Measurements from ENCODE around the gene STMN3.
"Not testable (repeated sequence)": the region's sequence is repeated elsewhere in the genome, so short reads cannot be mapped to it uniquely, and the experiment has no call there.

The STMN3 gene

DNA sequence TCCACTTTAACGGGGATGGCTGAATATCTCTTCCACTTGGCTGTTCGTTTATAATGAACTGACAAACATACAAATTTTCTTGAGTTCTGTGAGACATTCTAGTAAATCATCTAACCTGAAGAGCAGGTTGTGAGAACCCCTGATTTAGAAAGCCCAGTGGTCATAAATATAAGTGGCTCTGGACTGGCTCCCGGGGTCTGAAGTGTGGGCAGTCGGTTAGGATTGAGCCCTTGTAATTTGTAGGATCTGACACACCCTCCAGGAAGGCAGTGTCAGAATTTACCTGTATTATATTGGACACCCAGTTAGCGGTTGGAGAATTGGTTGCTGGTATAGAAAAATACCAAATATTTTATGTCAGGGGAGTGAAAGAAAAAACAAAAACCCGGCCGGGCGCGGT lies 19.5 kb downstream of the STMN3 start:
- in situ Hi-C loops (cut with MboI; ENCODE audit: low sequenced_read_pairs, unreplicated experiment) = no loop called here
- TF ChIP-seq, protein P1, sequence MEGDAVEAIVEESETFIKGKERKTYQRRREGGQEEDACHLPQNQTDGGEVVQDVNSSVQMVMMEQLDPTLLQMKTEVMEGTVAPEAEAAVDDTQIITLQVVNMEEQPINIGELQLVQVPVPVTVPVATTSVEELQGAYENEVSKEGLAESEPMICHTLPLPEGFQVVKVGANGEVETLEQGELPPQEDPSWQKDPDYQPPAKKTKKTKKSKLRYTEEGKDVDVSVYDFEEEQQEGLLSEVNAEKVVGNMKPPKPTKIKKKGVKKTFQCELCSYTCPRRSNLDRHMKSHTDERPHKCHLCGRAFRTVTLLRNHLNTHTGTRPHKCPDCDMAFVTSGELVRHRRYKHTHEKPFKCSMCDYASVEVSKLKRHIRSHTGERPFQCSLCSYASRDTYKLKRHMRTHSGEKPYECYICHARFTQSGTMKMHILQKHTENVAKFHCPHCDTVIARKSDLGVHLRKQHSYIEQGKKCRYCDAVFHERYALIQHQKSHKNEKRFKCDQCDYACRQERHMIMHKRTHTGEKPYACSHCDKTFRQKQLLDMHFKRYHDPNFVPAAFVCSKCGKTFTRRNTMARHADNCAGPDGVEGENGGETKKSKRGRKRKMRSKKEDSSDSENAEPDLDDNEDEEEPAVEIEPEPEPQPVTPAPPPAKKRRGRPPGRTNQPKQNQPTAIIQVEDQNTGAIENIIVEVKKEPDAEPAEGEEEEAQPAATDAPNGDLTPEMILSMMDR (IDR thresholded peaks at IDR 0.05; ENCODE audit: borderline replicate concordance, control extremely low read depth, extremely low read depth, insufficient read depth, missing control alignments) = no peak
- no peak for DNase-seq (ENCODE audit: low spot score)

GRCh38 chr20:63631426-63631825 lies 21.8 kb downstream of the STMN3 start:
- in situ Hi-C loops (cut with MboI; ENCODE audit: low sequenced_read_pairs, unreplicated experiment); DNase-seq (ENCODE audit: low spot score): not testable (repeated sequence)

GRCh38 chr20:63630956-63631355 lies 22.3 kb downstream of the STMN3 start:
- in situ Hi-C loops (cut with MboI; ENCODE audit: low sequenced_read_pairs, unreplicated experiment); DNase-seq (ENCODE audit: low spot score): not testable (repeated sequence)

DNA sequence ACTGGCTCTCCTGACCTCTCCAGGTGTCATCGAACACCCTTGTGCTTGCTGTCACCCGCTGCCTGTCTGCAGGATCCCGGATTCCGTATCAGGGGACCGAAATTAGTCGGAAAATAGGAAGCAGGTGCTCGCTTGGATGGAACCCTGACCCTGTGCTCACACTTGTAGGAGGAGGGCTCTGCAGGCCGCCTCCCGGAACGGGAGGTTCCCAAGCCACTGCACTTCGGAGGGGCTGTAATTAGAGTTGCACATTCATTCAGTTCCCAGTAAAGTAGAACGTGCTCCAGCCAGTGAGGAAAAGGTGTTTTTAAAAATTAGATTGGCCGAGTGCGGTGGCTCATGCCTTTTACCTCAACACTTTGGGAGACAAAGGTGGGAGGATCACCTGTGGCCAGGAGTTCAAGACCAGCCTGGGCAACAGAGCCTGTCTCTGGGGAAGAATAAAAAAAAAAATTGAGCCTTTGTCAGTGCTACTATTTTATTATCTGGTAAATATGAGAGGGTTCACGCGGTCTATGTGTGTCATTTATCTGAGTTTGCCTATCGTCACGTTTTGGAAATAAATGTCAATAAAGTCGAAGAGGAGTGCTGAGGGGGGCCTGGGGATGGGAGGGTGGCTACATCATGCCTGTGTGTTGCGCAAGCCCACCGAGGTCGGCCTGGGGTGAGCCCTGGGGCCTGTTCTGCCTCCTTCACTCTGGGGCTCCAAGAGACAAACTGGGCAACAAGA lies 24.8 kb downstream of the STMN3 start:
- in situ Hi-C loops (cut with MboI; ENCODE audit: low sequenced_read_pairs, unreplicated experiment) = no loop called here
- DNase-seq (ENCODE audit: low spot score) = peak; percentile 78
- TF ChIP-seq, protein P1 (IDR thresholded peaks at IDR 0.05; ENCODE audit: borderline replicate concordance, control extremely low read depth, extremely low read depth, insufficient read depth, missing control alignments) = no peak

GRCh38 chr20:63627751-63628245 lies 25.4 kb downstream of the STMN3 start:
- TF ChIP-seq, protein P1 (IDR thresholded peaks at IDR 0.05; ENCODE audit: borderline replicate concordance, control extremely low read depth, extremely low read depth, insufficient read depth, missing control alignments) = no peak
- DNase-seq (ENCODE audit: low spot score) = no peak
- in situ Hi-C loops (cut with MboI; ENCODE audit: low sequenced_read_pairs, unreplicated experiment) = no loop called here

GRCh38 chr20:63627129-63627750 lies 26.0 kb downstream of the STMN3 start:
- DNase-seq (ENCODE audit: low spot score) = peak; percentile 97
- in situ Hi-C loops (cut with MboI; ENCODE audit: low sequenced_read_pairs, unreplicated experiment) = no loop called here
- TF ChIP-seq, protein P1 (IDR thresholded peaks at IDR 0.05; ENCODE audit: borderline replicate concordance, control extremely low read depth, extremely low read depth, insufficient read depth, missing control alignments) = no peak

- DNase-seq (ENCODE audit: low spot score) = peak; percentile 87
- TF ChIP-seq, protein P1 (IDR thresholded peaks at IDR 0.05; ENCODE audit: borderline replicate concordance, control extremely low read depth, extremely low read depth, insufficient read depth, missing control alignments) = no peak
- in situ Hi-C loops (cut with MboI; ENCODE audit: low sequenced_read_pairs, unreplicated experiment) = no loop called here
Measured at GRCh38 chr20:63626424-63627128, 26.6 kb downstream of the STMN3 start, which contains the start of gene GMEB2. Gene GMEB2, minus strand, starts transcription at chr20:63627101. Its CDS starts 7,704 bp downstream, at chr20:63619397.

Measured in GM13976 (cell line).